ENCODE results near the gene RBFOX1.
"Not testable (repeated sequence)": the region's sequence is repeated elsewhere in the genome, so short reads cannot be mapped to it uniquely, and the experiment has no call there.

Gene RBFOX1

DNA sequence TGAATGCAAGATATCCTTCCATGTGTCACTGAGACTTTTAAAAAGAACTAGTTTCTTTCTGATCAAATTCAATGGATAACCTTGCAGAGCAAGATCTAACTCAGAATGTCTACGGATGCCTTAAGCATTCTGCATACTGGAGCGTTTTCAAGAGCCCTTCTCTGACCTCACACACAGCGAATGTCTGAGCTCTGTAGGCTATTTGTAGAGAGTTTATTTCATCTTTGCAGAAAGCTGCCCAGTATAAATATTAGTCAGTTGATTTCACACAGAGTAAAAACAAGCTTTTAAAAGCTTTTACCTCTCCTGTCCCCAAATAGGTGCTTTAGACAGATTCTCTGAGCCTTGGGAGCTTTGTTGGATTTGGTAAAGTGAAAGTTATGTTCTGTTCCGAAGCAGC lies 165.0 kb downstream of the RBFOX1 start:
- no peak for DNase-seq (ENCODE audit: extremely low spot score)
- TF ChIP-seq, protein P1, sequence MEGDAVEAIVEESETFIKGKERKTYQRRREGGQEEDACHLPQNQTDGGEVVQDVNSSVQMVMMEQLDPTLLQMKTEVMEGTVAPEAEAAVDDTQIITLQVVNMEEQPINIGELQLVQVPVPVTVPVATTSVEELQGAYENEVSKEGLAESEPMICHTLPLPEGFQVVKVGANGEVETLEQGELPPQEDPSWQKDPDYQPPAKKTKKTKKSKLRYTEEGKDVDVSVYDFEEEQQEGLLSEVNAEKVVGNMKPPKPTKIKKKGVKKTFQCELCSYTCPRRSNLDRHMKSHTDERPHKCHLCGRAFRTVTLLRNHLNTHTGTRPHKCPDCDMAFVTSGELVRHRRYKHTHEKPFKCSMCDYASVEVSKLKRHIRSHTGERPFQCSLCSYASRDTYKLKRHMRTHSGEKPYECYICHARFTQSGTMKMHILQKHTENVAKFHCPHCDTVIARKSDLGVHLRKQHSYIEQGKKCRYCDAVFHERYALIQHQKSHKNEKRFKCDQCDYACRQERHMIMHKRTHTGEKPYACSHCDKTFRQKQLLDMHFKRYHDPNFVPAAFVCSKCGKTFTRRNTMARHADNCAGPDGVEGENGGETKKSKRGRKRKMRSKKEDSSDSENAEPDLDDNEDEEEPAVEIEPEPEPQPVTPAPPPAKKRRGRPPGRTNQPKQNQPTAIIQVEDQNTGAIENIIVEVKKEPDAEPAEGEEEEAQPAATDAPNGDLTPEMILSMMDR (IDR thresholded peaks at IDR 0.05; ENCODE audit: control extremely low read depth, extremely low read depth, low read depth, missing control alignments): no peak
- ChIA-PET CTCF (interaction anchor here (0.6 to 1.4 kb wide), 2 partner anchors 12 to 220 kb away, joined by 3 read pairs; no protein-coding TSS in a partner anchor), POLR2A (no interaction called here)

DNA sequence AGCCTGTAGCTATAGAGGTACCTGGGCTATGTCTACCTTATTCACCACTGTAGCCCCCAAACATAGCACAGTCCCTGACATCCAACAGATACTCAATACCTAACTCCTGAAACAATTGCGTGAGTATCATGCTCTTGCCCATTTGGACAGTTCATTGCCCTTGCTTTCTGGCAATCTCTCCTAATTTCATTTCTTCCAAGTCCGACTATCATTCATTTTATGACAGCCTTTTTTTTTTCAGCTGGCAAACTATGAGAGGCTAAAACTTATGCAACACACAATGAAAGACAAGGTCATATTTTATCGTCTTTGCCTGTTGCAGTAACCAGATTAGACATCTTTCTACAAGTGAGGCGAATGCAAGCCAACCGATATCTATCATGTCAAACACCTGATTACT lies 169.2 kb downstream of the RBFOX1 start:
- TF ChIP-seq, protein P1 (IDR thresholded peaks at IDR 0.05; ENCODE audit: control extremely low read depth, extremely low read depth, low read depth, missing control alignments): no peak
- ChIA-PET POLR2A (no interaction called here), CTCF (no interaction called here)
- DNase-seq (ENCODE audit: extremely low spot score): no peak

DNA sequence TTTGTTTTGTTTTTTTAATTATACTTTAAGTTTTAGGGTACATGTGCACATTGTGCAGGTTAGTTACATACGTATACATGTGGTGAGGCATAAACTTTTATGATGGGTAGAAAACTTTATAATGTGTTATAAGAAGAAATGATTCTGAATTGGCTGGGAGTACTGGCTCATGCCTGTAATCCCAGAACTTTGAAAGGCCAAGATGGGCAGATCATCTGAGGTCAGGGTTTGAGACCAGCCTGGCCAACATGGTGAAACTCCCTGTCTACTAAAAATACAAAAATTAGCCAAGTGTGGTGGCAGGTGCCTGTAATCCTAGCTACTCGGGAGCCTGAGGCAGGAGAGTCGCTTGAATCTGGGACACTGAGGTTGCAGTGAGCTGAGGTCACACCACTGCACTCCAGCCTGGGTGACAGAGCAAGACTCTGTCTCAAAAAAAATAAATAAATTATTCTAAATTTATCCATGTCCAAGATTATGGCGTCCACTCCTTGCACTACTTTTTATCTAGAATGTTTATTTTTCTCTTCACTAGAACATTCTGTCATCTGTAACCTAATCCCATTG lies 170.0 kb downstream of the RBFOX1 start:
- CTCF ChIA-PET; POLR2A ChIA-PET; DNase-seq (ENCODE audit: extremely low spot score): not testable (repeated sequence)

GRCh38 chr16:7503666-7504065 lies 171.0 kb downstream of the RBFOX1 start:
- DNase-seq (ENCODE audit: extremely low spot score): no peak
- ChIA-PET POLR2A (no interaction called here), CTCF (no interaction called here)
- TF ChIP-seq, protein P1 (IDR thresholded peaks at IDR 0.05; ENCODE audit: control extremely low read depth, extremely low read depth, low read depth, missing control alignments): no peak

- DNase-seq (ENCODE audit: extremely low spot score): no peak
- POLR2A ChIA-PET: no interaction called here
- CTCF ChIA-PET: no interaction called here
- TF ChIP-seq, protein P1 (IDR thresholded peaks at IDR 0.05; ENCODE audit: control extremely low read depth, extremely low read depth, low read depth, missing control alignments): no peak
These were observed 172.2 kb downstream of the RBFOX1 start for GRCh38 chr16:7504844-7505243.

- TF ChIP-seq, protein P1 (IDR thresholded peaks at IDR 0.05; ENCODE audit: control extremely low read depth, extremely low read depth, low read depth, missing control alignments): no peak
- CTCF ChIA-PET: no interaction called here
- no peak for DNase-seq (ENCODE audit: extremely low spot score)
- POLR2A ChIA-PET: no interaction called here
These were observed 172.8 kb downstream of the RBFOX1 start for GRCh38 chr16:7505495-7505894.

- POLR2A ChIA-PET: no interaction called here
- no peak for DNase-seq (ENCODE audit: extremely low spot score)
- CTCF ChIA-PET: no interaction called here
- TF ChIP-seq, protein P1 (IDR thresholded peaks at IDR 0.05; ENCODE audit: control extremely low read depth, extremely low read depth, low read depth, missing control alignments): no peak
These were observed 173.7 kb downstream of the RBFOX1 start for GRCh38 chr16:7506363-7506762.

All from GM10248 (cell line).